ENCODE measurements around the gene WDR70.

Gene WDR70

DNA sequence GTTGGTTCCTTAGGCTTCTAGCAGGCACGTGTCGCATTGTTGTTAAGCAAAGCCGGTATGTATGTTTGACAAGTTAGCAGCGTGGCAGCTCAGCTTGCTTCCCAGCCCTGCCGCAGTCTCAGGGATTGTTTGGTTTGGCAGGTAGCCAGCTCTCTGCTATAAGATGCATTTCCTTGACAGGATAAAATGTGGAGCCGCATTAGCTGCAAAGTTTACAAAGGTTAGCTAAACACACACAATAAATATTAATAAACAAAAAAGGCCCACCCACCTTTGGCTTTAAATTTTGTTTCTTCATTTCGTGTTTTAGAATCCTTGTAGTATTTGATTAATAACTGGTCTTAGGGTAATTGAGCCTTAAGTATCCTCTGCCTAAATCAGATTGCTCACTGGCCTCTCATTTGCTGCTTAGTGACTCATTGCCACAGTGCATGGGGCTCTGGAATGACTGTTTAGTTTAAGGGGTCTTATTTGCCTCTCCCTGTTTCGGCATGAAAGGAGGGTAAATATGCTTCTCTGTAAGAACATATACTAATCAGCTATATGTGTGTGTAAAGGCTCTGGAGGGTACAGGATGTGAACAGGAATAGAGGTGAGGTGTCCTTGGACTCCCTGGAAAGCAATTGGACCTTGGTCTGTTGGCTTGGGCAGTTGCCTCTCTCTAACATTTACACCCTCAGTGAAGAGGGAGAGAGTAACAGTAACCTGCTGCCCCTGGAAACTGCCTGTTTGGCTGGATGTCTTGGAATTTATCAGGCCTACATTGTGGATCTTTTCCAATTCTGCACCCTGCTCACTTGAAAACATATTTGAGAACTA is 338.7 kb downstream of the WDR70 start:
- no peak overlapping the region for H3K4me3 ChIP-seq (ENCODE audit: low read depth, low read length)
- DNase-seq (ENCODE audit: low read depth): peak; percentile 95
- TF ChIP-seq, protein P1, sequence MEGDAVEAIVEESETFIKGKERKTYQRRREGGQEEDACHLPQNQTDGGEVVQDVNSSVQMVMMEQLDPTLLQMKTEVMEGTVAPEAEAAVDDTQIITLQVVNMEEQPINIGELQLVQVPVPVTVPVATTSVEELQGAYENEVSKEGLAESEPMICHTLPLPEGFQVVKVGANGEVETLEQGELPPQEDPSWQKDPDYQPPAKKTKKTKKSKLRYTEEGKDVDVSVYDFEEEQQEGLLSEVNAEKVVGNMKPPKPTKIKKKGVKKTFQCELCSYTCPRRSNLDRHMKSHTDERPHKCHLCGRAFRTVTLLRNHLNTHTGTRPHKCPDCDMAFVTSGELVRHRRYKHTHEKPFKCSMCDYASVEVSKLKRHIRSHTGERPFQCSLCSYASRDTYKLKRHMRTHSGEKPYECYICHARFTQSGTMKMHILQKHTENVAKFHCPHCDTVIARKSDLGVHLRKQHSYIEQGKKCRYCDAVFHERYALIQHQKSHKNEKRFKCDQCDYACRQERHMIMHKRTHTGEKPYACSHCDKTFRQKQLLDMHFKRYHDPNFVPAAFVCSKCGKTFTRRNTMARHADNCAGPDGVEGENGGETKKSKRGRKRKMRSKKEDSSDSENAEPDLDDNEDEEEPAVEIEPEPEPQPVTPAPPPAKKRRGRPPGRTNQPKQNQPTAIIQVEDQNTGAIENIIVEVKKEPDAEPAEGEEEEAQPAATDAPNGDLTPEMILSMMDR (conservative IDR thresholded peaks at IDR 0.05; ENCODE audit: low read depth, low read length): no peak

DNA sequence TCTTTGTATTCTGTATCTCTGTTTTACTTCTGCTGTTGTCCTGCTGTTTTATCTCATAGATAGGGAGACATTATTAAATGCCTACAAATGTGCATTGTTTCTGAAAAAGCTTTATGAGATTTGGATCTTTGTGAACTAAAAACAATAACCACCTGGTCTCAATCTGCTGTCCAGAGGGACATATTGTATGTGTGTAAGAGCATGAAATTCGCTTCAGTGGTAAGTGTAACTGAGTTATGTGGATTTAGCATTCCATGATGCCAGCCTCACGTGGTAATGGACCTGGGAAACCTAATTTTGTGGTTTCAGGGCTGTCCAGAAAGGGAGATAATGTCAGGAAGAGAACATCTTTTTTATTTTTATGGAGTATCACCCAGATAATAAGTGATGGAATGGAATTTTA is 341.4 kb downstream of the WDR70 start:
- no peak for DNase-seq (ENCODE audit: low read depth)
- H3K4me3 ChIP-seq (ENCODE audit: low read depth, low read length): no peak overlapping the region
- TF ChIP-seq, protein P1 (conservative IDR thresholded peaks at IDR 0.05; ENCODE audit: low read depth, low read length): no peak

DNA sequence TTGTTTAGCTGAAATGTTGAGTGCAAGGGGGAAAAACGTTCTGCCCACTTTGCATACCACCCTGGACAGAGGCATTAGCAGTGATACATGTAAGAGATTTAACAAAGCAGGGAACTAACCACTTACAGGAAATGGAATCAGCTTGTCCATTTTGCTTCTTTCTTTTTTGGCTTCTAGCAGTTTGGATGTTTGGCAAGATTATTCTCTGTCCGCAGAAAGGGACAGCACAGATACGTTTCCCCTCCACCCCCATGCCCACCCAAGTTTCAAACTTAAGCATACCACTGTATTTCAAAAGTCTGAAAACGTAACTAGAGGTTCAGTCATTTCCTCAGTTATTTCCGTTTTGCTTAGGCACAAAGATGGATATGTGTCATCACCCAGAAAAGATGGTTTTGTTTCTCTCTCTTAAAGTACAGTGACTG is 342.3 kb downstream of the WDR70 start:
- TF ChIP-seq, protein P1 (conservative IDR thresholded peaks at IDR 0.05; ENCODE audit: low read depth, low read length): no peak
- DNase-seq (ENCODE audit: low read depth): peak; percentile 56
- no peak overlapping the region for H3K4me3 ChIP-seq (ENCODE audit: low read depth, low read length)

DNA sequence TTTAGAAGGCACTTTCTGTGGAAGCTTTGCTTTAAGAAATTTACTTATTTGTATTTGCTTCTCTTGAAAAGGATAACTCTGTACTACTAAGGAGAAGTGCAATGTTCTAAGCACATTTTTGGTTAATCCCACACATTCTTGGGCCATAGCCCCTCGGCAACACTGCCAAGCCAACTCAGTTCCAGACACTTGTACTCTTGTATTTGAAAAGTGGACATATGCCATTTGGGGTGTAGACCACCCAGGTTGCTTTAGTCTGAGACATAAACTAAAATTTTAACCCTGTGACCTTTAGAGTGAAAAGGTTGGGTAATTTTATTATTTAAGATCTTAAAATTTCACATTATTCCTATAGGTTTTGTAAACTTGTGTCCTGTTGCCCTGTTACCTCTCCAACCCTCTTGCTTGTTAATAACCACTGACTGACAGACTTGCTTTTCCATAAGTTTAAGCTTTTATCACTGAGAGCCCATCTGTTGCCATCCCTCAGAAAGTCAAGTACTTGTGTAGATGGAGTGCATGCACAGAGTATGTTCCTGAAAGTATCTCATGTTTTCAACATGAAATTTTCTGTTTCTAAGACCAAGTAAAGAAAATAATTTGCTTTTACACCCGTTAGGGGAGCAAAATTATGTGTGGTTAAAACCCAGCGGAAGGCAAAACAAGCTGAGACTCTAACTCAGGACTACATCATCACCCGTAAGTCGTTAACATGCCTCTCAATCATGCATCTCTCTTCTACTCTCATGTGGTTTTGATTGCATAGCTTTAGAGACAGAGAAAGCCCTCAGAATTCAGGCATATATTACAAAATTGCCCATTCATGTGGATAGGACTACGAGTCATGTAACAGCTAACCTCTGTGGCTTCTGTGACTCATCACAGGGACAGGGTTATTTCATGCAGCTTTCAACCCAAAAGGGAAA is 343.4 kb downstream of the WDR70 start:
- no peak overlapping the region for H3K4me3 ChIP-seq (ENCODE audit: low read depth, low read length)
- DNase-seq (ENCODE audit: low read depth): peak; percentile 90
- TF ChIP-seq, protein P1 (conservative IDR thresholded peaks at IDR 0.05; ENCODE audit: low read depth, low read length): no peak

DNA sequence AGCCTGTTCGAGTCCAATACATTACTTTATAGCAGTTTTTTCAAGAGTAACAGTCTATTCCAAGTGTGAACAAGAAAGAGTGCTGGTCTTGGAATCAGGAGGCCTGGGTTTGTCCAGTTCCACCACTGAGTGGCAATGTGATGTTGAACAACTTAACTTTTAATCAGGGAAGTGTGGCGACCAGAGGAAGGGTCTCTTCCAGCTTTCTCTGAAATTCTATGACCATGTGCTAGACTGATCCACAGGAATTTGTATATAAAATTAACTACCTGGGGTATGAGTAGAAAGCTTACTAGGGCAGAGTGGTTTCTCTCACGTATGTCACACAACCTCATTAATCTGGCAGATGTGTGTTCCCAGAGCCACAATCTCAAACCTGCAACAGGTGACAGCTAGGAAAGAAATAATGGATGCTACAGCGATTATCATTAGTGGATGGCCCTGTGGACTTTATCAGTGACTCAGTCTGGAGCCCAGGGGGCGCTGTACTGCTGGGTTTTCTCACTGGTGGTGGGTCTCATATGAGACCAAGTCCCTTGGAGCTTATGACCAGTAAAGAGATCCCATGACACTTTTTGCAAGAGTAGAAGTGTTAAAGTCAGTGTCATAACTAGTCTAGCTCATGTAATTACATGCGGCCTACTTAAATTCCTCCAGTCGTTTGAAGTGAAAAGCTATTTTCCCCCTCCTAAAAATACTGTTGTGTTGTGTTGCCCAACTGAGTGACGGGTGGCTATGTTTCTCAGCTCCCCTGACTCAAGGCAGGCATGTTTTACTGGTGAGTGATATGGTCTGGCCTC is 344.2 kb downstream of the WDR70 start:
- DNase-seq (ENCODE audit: low read depth): peak; percentile 37
- no peak overlapping the region for H3K4me3 ChIP-seq (ENCODE audit: low read depth, low read length)
- TF ChIP-seq, protein P1 (conservative IDR thresholded peaks at IDR 0.05; ENCODE audit: low read depth, low read length): peak; percentile 71

DNA sequence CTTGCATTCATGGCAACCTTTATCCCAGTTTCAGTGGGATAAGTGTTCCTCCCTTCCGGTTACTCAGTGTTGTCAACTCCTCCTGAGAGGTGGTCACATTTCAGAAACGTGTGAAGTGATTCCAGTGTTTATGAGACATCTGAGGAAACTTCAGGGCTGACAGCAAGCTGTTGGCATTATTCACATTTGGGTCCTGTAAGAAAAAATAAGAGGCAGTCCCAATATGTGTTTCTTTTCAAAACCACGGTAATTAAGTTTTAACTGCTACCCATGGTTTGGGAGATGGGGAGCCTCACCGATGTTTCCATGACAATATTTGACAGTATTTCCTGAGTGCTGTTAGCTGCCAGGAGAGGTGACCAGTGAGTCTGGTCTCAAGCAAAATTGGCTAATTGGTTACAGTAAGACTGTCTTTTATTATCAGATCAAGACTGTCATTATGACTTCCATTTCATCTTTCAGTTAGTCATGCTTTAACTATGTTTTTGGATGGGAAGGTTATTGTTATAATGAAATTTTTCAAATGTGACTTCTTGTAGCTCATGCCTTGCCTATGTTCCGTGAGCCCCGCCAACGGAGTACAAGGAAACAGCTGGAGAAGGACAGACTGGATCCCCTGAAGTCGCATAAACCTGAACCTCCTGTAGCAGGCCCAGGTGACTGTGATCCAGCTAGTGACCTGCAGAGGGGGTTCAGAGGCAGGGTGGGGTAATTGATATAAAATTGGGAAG is 345.4 kb downstream of the WDR70 start:
- no peak for DNase-seq (ENCODE audit: low read depth)
- TF ChIP-seq, protein P1 (conservative IDR thresholded peaks at IDR 0.05; ENCODE audit: low read depth, low read length): no peak

More for the DNA sequence above, 345.4 kb downstream of the WDR70 start:
- no peak overlapping the region for H3K4me3 ChIP-seq (ENCODE audit: low read depth, low read length)
